OCI-LY1 (cell line): ENCODE measurements around the gene IL1F10.

Experiments
- H2AFZ ChIP-seq: fragments of 200-600 bp; sonication (generic), shearing (Covaris generic); 2 replicates; pipeline ENCODE4 v1.6.0; 2014; ENCODE audit warnings: antibody characterized with exemption, mild to moderate bottlenecking, low read length
- H3F3A ChIP-seq: fragments of 200-600 bp; sonication (generic), shearing (Covaris generic); 2 replicates; pipeline ENCODE4 v1.6.0; 2014; ENCODE audit warnings: mild to moderate bottlenecking, antibody characterized with exemption, low read length, moderate library complexity; ENCODE audit not compliant: insufficient read depth
- H3K27ac ChIP-seq: fragments of 200-600 bp; sonication (generic); 2 replicates; pipeline ENCODE4 v1.5.1; 2014; ENCODE audit warnings: low read length, mixed run types, mild to moderate bottlenecking, low read depth; ENCODE audit not compliant: poor library complexity, severe bottlenecking
- H3K27me3 ChIP-seq: fragments of 200-600 bp; sonication (generic); 2 replicates; pipeline ENCODE4 v1.6.0; 2014; ENCODE audit warnings: antibody characterized with exemption, mild to moderate bottlenecking, low read length, moderate library complexity; ENCODE audit not compliant: insufficient read depth
- H3K36me3 ChIP-seq: fragments of 200-600 bp; sonication (generic); 2 replicates; pipeline ENCODE4 v1.6.1; 2014; ENCODE audit warnings: mild to moderate bottlenecking, antibody characterized with exemption, low read length, moderate library complexity, mixed read lengths; ENCODE audit not compliant: insufficient read depth
- H3K4me1 ChIP-seq: fragments of 200-600 bp; sonication (generic); 2 replicates; pipeline ENCODE4 v1.5.1; 2014; ENCODE audit warnings: mild to moderate bottlenecking, low read length, moderate library complexity; ENCODE audit not compliant: insufficient read depth, severe bottlenecking
- H3K4me2 ChIP-seq: fragments of 200-600 bp; sonication (generic), shearing (Covaris generic); 2 replicates; pipeline ENCODE4 v1.6.1; 2014; ENCODE audit warnings: low read length
- H3K4me3 ChIP-seq: fragments of 200-600 bp; sonication (generic); 2 replicates; pipeline ENCODE4 v1.5.1; 2014; ENCODE audit warnings: low read length, low read depth, mild to moderate bottlenecking, mixed read lengths; ENCODE audit not compliant: poor library complexity, severe bottlenecking
- H3K79me2 ChIP-seq: fragments of 200-600 bp; shearing (Covaris generic); 2 replicates; pipeline ENCODE4 v1.6.1; 2016; ENCODE audit warnings: mixed run types, low read length, mixed read lengths; ENCODE audit not compliant: insufficient read depth
- H3K9ac ChIP-seq: fragments of 200-600 bp; sonication (generic), shearing (Covaris generic); 2 replicates; pipeline ENCODE4 v1.6.1; 2014; ENCODE audit warnings: mild to moderate bottlenecking, low read length, mixed read lengths
- H3K9me2 ChIP-seq: fragments of 200-600 bp; sonication (generic), shearing (Covaris generic); 2 replicates; pipeline ENCODE4 v1.6.1; 2014; ENCODE audit warnings: low read depth, mild to moderate bottlenecking, low read length, mixed read lengths
- H3K9me3 ChIP-seq: fragments of 200-600 bp; shearing (Covaris generic); 2 replicates; pipeline ENCODE4 v1.6.1; 2014; ENCODE audit warnings: low read length, mixed read lengths
- H4K20me1 ChIP-seq: fragments of 200-600 bp; sonication (generic), shearing (Covaris generic); 2 replicates; pipeline ENCODE4 v1.6.0; 2016; ENCODE audit warnings: mild to moderate bottlenecking, low read length; ENCODE audit not compliant: insufficient read depth
- EZH2 ChIP-seq: fragments of 200-600 bp; sonication (generic), shearing (Covaris generic); IDR thresholded peaks from 2 replicates; pipeline ENCODE4 v1.8.0; 2017; ENCODE audit warnings: borderline replicate concordance, mixed run types, mild to moderate bottlenecking, antibody characterized with exemption, low read length, moderate library complexity, mixed read lengths
- TF ChIP-seq, protein P1 (sequence below): fragments of 200-600 bp; sonication (generic), shearing (Covaris generic); IDR thresholded peaks from 2 replicates; pipeline ENCODE4 v1.5.1; 2017; ENCODE audit warnings: mild to moderate bottlenecking, antibody characterized with exemption, low read length, moderate library complexity, mixed read lengths

IL1F10 gene

DNA sequence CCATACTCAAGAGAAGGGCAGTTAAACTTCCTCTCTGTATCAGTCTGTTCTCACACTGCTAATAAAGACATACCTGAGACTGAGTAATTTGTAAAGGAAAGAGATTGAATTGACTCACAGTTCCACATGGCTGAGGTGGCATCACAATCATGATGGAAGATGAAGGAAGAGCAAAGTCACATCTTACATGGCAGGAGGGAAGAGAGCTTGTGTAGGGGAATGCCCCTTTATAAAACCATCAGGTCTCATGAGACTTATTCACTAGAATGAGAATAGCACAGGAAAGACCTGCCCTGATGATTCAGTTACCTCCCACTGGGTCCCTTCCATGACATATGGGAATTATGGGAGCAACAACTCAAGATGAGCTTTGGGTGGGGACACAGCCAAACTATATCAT lies 13.7 kb upstream of the IL1F10 start:
- TF ChIP-seq EZH2: no peak
- TF ChIP-seq, protein P1, sequence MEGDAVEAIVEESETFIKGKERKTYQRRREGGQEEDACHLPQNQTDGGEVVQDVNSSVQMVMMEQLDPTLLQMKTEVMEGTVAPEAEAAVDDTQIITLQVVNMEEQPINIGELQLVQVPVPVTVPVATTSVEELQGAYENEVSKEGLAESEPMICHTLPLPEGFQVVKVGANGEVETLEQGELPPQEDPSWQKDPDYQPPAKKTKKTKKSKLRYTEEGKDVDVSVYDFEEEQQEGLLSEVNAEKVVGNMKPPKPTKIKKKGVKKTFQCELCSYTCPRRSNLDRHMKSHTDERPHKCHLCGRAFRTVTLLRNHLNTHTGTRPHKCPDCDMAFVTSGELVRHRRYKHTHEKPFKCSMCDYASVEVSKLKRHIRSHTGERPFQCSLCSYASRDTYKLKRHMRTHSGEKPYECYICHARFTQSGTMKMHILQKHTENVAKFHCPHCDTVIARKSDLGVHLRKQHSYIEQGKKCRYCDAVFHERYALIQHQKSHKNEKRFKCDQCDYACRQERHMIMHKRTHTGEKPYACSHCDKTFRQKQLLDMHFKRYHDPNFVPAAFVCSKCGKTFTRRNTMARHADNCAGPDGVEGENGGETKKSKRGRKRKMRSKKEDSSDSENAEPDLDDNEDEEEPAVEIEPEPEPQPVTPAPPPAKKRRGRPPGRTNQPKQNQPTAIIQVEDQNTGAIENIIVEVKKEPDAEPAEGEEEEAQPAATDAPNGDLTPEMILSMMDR: no peak
- Histone ChIP-seq H3K9me3 (no peaks in the 10 kb centered on the region), H3K4me3 (no peak overlapping the region), H4K20me1 (no peaks in the 10 kb centered on the region), H2AFZ (no peak overlapping the region), H3K9ac (no peak overlapping the region), H3K36me3 (no peaks in the 10 kb centered on the region), H3F3A (no peaks in the 10 kb centered on the region), H3K4me1 (no peaks in the 10 kb centered on the region), H3K27me3 (no peaks in the 10 kb centered on the region), H3K79me2 (no peaks in the 10 kb centered on the region), H3K9me2 (no peaks in the 10 kb centered on the region), H3K4me2 (no peak overlapping the region), H3K27ac (no peak overlapping the region)

GRCh38 chr2:113056521-113056920 lies 11.2 kb upstream of the IL1F10 start:
- TF ChIP-seq, protein P1: no peak
- no peak for TF ChIP-seq EZH2
- no peaks in the 10 kb centered on the region for H3K36me3 ChIP-seq
- no peak overlapping the region for H3K27ac ChIP-seq
- H3K4me3 ChIP-seq: no peak overlapping the region
- H3K9me2 ChIP-seq: no peaks in the 10 kb centered on the region
- no peaks in the 10 kb centered on the region for H3F3A ChIP-seq
- H4K20me1 ChIP-seq: no peaks in the 10 kb centered on the region
- H3K9me3 ChIP-seq: no peaks in the 10 kb centered on the region
- no peak overlapping the region for H3K9ac ChIP-seq
- H3K4me2 ChIP-seq: no peak overlapping the region
- no peaks in the 10 kb centered on the region for H3K4me1 ChIP-seq
- H3K27me3 ChIP-seq: no peaks in the 10 kb centered on the region
- no peak overlapping the region for H2AFZ ChIP-seq
- H3K79me2 ChIP-seq: no peaks in the 10 kb centered on the region

DNA sequence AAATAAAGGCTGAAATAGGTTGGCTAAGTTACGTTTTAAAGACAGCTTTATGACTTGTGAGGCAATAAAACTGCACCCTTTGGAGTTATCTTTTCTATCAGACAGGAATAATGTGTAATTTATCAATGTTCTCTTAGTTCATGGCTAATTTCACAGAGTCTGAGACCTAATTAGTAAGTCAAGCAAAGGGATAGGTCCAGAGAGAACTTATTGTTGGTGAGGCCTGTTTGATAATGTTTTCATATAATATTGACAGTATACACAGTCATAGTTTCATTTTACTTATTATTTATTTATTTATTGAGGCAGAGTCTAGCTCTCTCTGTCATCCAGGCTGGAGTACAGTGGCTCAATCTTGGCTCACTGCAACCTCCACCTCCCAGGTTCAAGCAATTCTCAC lies 10.7 kb upstream of the IL1F10 start:
- H3K9me3 ChIP-seq: no peaks in the 10 kb centered on the region
- no peaks in the 10 kb centered on the region for H3K36me3 ChIP-seq
- H3K79me2 ChIP-seq: no peaks in the 10 kb centered on the region
- H4K20me1 ChIP-seq: no peaks in the 10 kb centered on the region
- H3K4me2 ChIP-seq: no peak overlapping the region
- no peak overlapping the region for H3K27ac ChIP-seq
- no peak overlapping the region for H3K9ac ChIP-seq
- no peaks in the 10 kb centered on the region for H3K9me2 ChIP-seq
- no peaks in the 10 kb centered on the region for H3F3A ChIP-seq
- no peaks in the 10 kb centered on the region for H3K27me3 ChIP-seq
- no peak overlapping the region for H3K4me3 ChIP-seq
- H2AFZ ChIP-seq: no peak overlapping the region
- H3K4me1 ChIP-seq: no peaks in the 10 kb centered on the region
- no peak for TF ChIP-seq EZH2
- TF ChIP-seq, protein P1: no peak
